NCI-H1694 (cell line): ENCODE results near the gene PRKCA.
"Not testable (repeated sequence)": the region's sequence is repeated elsewhere in the genome, so short reads cannot be mapped to it uniquely, and the experiment has no call there.

Source experiments
- DNase-seq: peaks from one replicate; lab custom pipeline; 2025; lab: John Stamatoyannopoulos, UW

PRKCA gene

DNA sequence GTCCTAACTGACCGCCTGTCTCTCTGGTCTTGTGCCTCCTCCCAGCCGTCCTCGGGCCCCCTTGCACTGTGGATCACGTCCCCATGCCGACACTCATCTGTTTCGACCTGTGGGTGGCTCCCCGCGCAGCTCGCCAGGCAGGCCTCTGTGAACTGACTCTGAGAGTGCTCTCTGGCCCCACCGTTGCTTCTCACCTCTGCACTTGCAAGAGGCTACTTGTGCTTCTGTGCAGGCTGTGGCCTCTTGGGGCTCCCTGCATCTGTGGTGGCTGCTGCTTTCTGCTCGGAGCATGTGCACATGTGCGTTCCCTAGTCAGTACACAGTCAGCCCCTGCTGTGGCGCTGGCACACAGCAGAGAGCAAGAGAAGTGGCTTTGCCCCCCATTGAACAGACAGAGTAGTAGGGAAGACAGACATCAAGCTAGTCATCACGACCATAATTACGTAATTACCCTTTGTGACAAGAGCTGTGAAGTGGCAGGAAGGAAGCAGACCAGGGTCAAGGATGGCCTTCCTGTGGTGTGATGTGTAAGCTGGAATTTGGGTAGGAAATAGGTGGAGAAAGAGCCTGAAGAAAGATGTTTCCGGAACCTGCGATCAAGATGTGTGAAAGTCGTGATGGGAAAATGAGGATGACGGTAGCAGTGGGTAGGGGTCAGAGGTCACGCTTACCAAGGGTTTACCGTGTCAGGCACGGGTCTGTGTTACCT is 276.5 kb downstream of the PRKCA start:
- DNase-seq, result no peak

DNA sequence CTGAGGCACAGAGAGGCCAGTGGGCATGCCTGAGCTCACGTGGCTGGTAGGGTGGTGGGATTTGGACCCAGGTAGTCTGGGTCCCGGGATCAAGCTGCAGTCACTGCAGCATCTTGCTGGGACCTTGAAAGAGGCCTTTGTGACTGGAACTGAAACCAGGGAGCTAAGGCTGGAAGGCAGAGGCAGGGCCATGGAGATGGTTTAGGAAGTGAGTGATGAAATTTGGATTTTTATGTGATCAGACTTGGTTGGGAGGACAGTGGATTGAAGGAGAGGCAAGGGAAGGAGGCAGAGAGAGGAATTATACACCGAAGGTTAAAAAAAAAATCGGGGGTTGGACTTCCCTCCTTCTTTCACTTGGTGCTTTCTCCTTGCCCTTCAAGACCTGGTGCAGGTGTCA is 277.1 kb downstream of the PRKCA start:
- no peak for DNase-seq

DNA sequence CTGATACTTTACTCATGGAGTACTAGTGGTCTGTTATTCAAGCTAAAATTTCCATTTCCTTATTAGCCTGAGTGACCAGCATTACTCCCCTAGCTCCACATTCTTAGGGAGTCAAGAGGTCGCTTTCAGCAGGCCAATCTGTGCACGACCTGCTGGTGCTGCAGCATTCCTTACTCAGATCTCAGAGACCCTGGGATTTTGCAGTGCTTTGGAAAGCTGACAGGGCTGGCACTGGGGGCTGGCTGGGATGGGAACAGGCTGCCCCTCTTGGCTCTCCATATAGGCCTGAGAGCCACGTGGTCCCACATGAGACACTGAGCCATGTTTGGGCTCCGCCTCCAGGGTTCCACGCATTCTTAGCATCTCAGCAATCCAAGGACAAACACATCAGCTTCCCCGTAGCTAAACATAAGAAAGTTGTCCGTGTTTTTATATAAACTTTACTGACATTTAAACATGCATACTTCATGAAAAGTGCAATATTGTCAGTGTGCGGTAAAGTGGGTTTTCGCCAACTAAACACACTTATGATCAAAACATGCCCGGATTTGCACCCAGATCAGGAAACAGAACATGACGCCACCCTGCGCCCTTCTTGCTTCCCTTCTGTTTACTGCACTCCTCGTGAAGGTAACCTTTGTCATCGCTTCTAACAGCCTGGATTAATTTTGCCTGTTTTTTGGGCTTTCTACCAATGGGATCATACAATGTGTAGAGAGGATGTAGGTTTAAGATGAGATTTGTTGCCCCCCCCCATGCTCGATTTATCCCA is 278.0 kb downstream of the PRKCA start:
- no peak for DNase-seq

DNA sequence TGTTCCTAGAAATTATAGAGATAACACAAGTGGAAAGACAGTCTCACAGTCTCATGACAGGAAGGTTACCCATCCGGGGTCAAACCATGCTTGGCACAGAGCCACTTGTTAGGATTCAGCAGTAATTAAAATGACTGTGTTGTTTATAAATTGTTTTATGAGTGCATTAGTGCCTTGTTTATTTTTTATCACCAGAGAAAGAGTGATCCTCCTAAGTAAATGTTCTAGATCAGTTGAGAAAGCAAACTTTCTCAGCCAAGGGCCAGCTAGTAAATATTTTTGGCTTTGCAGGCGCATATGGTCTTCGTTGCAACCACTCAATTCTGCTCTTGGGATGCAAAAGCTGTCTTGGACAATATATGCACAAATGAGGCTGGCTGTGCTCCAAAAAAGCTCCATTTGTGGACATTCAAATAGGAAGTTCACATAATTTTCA is 278.6 kb downstream of the PRKCA start:
- DNase-seq, result no peak

DNA sequence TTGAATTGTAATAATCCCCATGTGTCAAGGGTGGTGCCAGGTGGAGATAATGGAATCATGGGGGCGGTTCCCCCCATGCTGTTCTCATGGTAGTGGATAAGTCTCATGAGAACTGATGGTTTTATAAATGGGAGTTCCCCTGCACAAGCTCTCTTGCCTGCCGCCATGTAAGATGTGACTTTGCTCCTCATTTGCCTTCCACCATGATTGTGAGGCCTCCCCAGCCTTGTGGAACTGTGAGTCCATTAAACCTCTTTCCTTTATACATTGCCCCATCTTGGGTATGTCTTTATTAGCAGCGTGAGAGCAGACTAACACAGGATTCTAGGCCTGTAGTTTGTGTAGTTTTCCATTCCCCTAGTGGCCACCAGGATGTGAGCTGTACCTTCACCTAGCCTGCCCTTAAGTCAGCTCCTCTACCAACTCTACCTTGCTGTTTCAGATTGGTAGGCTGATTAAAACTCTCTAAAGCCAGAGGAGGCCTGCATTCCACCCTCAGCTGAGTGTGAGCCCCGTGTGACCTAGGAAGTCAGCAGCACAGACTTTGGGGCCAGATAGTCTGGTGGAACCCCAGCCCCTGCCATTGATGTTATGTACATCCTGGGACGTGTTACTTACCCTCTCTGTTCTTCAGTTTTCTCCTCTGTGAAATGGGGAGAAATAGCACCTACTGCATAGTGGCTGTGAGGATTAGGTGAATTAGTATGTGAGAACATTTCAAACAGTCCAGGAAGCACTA is 280.1 kb downstream of the PRKCA start:
- no peak for DNase-seq

DNA sequence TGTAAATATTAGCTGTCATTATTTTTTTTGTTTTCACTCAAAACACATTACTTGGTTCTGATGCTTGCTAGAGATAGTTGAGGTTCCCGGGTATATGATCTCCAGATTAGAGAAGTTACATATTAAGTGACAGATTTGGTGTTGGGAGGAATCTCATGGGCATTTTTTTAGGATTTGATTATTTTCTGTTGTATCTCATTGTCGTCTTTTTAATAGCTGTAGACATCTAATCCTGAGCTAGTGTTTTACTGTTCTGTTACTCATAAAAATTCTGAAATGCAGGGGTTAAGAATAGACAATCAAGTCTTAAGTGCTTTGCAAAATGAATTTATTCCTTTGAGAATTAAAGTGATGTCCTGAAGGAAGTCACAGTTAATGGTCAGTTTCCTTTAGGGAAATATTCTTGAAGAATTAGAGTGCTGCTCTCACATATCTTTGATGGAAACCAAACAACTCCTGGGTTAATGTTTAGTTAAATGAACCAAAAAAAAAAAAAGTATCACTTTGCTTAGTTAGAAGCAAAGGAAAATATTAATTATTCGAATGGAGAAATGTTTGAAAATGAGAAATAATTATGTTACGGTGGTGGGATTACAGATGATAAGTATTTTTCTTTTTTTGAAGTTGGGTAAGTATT is 280.8 kb downstream of the PRKCA start:
- no peak for DNase-seq

DNA sequence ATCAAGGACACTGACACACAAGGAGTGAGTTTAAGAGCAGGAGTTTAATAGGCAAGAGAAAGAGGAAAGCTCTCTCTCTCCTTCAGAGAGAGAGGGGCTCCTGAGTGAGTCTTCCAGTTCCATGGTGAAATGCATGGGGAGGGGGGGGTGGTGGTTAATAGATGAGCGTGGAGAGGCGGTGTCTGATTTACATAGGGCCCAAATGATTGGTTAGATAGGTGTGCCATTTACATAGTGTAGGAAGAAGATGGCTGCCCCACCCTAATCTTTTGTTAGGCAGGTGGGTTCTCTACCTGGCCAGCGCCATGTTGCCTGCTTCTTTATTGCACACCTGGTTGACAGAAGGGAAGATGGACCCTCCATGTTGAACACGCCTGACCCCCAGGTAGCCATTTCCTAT is 282.5 kb downstream of the PRKCA start:
- DNase-seq, result no peak

DNA sequence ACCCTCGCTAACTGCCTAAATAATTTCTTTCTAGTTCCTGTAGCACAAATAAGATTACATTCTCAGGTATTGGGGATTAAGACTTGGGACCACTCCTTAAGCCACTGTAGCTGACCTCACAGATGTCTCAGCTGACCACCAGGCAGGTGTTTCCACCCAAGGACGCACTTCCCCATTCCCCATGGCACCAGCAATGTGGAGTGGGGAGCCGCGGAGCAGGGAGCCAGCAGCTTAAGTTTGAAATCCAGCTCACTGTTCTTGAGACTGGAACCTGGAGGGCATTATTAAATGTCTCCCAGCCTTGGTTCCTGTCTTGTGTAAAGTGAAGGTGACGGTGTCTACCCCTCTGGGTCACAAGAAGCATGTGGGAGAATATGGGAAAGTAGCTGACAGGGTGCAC is 283.1 kb downstream of the PRKCA start:
- no peak for DNase-seq

DNA sequence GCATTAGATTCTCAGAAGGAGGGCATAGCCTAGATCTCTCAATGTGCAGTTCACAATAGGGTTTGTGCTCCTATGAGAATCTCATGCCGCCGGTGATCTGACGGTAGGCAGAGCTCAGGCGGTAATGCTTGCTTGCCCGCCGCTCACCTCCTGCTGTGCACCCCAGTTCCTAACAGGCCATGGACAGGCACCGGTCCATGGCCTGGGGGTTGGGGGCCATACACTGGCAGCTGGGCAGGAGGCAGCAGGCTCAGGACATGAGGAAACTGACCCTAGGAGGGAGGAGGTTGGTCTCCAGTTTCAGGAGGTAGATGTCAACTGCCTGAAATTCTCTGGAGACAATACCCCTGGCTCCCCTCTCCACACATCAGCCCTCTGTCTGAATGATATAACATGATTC is 287.5 kb downstream of the PRKCA start:
- DNase-seq, result no peak

DNA sequence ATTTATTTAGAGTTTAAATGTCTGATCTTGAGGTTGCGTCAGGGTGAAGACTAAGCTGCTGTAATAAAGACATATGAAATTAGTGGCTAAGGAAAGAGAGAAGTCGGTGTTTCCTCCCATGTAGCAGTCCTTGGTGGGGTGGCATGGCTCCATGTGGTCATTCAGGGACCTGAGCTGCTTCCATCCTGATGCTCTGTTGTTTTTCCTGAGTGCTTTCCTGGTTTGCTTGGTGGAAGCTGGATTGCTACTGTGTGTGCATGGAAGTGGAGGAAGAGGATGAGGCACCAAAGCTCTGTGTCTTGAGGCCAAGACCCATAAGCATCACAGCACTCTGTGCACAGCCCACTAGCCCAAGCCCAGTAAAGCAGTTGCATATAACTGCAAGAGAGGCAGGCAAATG is 290.7 kb downstream of the PRKCA start:
- DNase-seq, result no peak

DNA sequence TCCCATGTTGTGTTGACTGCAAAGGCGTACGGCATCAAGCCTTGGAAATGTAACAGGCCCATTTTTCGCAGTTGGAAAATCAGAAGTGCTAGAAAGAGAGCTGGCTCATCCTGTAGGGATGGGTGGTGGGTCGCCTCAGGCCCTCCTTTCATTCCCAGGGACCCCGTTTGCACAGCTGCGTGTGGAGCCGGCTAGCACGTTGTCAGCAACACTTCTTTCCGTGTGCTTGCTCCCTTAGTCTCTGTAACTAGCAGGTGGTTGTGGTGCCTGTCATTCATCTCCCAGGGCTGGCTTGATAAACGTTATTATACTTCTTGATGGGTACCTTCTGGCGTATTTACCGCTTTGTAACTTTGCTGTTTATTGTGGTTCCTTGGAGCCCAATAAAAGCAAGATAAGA is 293.5 kb downstream of the PRKCA start:
- DNase-seq, result no peak

DNA sequence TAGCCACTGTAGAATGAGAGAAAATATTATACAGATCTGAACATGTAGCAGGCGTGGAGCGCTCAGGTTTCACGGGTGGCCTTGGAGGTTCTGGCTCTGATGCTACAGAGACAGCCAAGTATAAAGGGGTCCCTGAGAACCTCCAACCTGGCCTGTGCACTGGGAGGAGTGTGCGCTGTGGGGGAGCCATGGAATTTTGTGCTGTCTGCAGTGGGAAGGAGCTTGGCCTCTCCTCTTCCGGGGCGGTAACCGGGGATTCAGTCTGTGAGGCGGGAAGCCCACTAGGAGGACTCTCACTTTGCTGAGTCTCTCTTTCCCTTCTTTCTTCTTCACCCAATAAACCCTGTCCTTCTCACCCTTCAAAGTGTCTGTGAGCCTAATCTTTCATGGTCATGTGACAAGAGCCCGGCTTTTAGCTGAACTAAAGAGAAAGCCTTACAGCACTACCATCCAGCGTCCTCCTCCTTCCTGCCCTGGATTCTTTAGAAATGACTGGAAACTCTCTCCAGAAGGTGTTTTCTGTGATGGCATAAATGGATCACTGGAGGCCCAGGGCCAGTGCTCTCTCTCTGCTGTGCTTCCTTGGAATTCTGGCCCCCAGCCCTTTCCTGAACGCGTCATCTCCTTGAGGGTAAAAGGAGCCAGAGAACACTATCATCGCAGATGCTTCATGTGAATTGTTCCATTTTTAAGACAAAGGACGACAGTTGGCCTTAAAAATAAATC is 300.4 kb downstream of the PRKCA start:
- no peak for DNase-seq

DNA sequence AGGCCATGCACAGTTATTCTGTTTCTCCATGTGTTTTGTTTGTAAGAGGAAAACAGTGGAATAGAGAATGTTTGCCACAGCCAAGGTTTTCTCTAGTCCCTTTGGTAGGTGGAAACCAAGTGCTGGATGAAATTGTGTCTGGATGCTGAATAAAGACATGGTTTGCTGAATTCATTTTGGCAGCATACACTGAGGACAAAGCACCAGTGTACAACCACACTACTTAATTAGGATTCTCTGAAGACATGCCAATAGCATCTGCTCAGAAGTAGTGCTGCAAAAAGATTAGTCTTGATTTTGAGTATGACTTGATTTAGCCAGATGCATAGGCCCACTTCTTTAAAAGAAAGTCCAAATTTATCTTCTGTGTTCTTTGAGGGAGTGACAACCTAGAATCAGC is 302.0 kb downstream of the PRKCA start:
- DNase-seq, result no peak

DNA sequence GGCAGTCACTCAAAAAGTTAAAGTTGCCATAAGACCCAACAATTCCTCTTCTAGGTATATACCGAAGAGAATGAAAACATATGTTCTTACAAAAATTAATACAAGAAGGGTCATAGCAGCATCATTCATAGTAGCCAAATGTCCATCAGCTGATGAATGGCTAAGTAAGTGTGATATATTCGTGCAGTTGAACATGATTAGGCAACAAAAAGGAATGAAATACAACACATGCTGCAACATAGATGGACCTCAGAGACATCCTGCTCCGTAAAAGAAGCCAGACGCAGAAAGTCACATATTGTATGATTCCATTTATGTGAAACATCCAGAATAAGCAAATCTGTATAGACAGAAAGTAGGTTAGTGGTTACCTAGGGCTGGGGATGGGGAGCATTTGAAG is 303.1 kb downstream of the PRKCA start:
- no peak for DNase-seq

DNA sequence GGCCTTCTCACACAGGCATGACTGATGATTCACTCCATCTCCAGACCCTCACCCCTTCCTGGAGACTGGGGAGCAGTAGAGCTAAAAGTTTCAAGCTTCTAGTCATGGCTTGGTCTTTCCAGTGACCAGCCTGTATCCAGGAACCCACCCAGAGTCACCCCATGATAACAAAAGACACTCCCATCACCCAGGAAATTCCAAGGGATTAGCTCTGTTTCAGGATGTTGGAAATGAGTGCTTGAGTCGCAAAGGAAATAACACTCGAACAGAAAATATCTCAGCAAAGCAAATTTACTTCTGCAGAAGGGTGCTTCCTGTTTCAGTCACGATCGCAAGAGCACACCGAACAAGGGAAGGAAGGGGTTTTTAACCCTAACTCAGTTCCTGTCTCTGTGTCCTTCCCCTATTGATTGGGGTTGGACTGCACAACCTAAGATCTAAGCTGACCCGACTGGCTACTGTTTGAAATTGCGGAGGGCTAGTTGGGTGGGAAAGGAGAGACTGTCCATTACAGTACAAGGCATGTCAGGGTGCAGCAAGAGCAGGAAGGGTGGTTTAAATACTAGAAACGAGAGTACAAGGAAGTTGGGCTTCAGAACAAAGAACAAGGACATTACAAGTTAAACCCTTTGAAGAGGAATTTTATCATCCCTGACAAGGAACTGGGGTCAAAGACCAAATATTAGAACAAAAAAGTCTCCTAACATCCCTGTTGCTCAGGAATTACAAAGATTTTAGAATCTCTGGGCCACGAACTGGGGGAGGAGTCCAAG is 308.1 kb downstream of the PRKCA start:
- no peak for DNase-seq

DNA sequence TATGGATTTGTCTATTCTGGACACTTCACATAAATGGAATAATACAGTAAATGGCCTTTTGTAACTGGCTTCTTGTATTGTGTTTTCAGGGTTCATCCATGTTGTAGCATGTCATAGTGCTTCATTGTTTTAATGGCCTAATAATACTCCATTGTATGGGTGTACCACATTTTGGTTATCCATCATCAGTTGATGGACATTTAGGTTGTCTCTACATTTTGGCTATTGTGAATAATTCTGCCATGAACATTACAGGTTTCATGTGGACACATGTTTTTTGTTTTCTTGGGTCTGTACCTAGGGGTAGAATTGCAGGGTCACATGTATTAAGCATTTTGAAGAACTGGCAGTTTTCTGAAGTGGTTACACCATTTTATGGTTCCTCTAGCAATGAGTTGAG is 309.0 kb downstream of the PRKCA start:
- no peak for DNase-seq

DNA sequence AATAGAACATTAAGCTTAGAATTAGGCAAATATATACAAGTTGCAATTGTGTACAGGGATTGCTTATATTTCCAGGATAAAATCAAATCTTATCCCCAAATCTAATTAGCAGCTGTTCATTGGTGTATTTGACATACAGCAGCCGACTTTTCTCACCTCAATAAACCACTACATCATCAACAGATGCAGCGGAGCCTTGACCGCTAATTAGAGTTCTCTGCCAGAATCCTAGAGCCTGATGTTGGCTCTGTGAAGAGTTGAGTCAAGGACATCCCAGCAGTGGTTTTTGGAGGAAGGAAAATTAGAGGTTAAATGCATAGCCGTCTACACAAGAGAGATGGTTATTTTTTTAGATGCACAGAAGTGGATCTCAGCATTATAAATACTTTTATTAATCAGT is 310.6 kb downstream of the PRKCA start:
- DNase-seq, result no peak

DNA sequence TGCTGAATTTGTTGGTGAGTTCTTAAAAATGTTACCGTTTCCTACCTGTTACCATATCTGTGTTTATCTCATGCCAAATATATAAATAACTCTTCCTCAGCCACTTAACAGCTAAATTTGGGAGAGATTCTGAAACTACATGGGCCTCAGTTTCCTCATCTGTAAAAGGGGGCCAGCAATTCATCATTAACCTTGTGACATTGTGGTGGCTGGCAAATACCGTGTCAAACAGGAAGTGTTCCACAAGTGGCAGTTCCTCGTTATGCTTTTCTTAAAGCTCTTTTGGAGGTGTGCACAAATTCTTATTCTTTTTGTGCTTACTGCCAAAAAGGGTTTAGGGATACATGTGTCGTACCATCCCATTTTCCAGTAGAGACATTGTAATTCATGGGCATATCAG is 312.1 kb downstream of the PRKCA start:
- no peak for DNase-seq

DNA sequence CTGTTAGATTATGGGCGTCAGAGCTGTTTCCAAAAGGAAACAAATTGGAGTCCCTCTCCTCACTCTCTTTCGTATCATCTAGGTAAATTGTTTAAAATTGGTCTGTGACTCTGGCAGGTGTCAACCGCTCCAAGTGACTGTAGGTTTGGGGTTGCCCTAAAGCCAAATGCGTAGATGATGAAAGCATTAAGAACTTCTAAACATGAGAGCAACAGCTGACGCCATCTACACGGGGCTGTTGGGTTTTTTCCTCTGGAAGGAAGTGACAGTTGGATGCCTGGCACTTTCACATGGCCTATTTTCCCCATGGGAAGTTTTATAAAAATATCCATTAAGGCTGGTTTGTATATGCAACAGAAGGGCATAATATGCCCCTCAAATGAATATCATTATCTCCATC is 316.8 kb downstream of the PRKCA start:
- no peak for DNase-seq

DNA sequence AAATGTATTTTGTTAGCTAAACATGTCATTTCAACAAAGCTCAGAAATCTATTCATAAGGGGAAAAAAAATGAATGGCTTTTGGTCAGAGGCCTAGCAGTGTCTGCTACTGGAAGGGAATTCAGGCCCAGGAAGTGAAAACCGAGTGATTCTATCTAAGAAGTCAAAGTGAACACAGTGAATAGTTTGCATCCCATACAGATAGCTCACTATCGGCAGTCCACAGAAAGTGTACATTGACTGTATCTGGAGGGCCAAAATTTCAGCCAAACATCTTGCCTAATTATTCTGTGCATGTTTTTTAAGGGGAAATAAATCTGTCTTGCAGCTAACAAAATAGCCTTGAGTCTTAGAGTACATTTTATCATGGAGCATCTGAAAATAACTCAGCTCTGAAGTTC is 318.1 kb downstream of the PRKCA start:
- no peak for DNase-seq

DNA sequence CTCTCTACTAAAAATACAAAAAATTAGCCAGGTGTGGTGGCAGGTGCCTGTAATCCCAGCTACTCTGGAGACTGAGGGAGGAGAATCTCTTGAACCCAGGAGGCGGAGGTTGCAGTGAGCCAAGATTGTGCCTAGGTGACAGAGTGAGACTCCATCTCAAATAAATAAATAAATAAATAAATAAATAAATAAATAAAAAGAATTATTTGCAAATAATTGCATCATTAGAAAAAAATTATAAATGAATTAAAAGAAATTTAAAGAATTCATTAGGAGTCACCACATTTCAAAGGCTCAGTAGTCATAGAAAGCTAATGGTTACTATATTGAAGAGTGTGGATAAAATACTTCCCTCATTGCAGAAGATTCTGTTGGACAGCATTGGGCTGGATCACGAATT is 322.2 kb downstream of the PRKCA start:
- DNase-seq, result not testable (repeated sequence)
